ENCODE measurements around the gene MAL. TPM values are rescaled to one million over a fixed set of nuclear protein-coding genes. Genes with fewer than 3 reads are reported as not detected.

MAL gene
- total RNA-seq, 1 experiment from 2014 or later, result not detected

GRCh38 chr2:94992360-94992759, 33.1 kb upstream of the MAL start:
- ChIA-PET POLR2A (no interaction called here), CTCF (no interaction called here)
- H3K4me3 Mint-ChIP-seq (ENCODE audit: unreplicated experiment), result no peak overlapping the region
- no peaks in the 10 kb centered on the region for H3K36me3 ChIP-seq (ENCODE audit: control insufficient read depth, insufficient read depth, low read length)
- H3K4me1 Mint-ChIP-seq (ENCODE audit: low read depth, unreplicated experiment), result no peaks in the 10 kb centered on the region
- no peak for DNase-seq
- H3K36me3 Mint-ChIP-seq (ENCODE audit: insufficient read depth, unreplicated experiment), result no peaks in the 10 kb centered on the region
- peaks cover 29% of the 10 kb centered on the region for H3K27me3 Mint-ChIP-seq (ENCODE audit: insufficient read depth, unreplicated experiment)
- no peak for TF ChIP-seq CTCF (IDR thresholded peaks at IDR 0.05; ENCODE audit: insufficient read depth in 1 of 2, low read depth in 1 of 2, low read length in 1 of 2, severe bottlenecking in 1 of 2, unreplicated experiment in 1 of 2)
- no peak overlapping the region for H3K4me3 ChIP-seq (ENCODE audit: low read depth, low read length)
- H3K27me3 ChIP-seq (replicated peaks; ENCODE audit: control insufficient read depth, insufficient read depth, low read length), result no peaks in the 10 kb centered on the region; the same call in 1 of the 2 replicates
- no peaks in the 10 kb centered on the region for H3K9me3 Mint-ChIP-seq (ENCODE audit: unreplicated experiment)
- H3K4me1 ChIP-seq, result no peaks in the 10 kb centered on the region
- H3K27ac Mint-ChIP-seq (ENCODE audit: unreplicated experiment), result no peak overlapping the region
- intact Hi-C loops (cut with micrococcal nuclease; ENCODE audit: unreplicated experiment), result no loop called here
- BruUV-seq (replicated peaks), result no TSS peak
- no peaks in the 10 kb centered on the region for H3K9me3 ChIP-seq

- Histone ChIP-seq H3K36me3 (ENCODE audit: control insufficient read depth, insufficient read depth, low read length) (no peaks in the 10 kb centered on the region), H3K4me3 (ENCODE audit: low read depth, low read length) (no peak overlapping the region), H3K9me3 (no peaks in the 10 kb centered on the region), H3K27me3 (replicated peaks; ENCODE audit: control insufficient read depth, insufficient read depth, low read length) (no peaks in the 10 kb centered on the region; the same call in 1 of the 2 replicates), H3K4me1 (no peaks in the 10 kb centered on the region)
- TF ChIP-seq CTCF (IDR thresholded peaks at IDR 0.05; ENCODE audit: insufficient read depth in 1 of 2, low read depth in 1 of 2, low read length in 1 of 2, severe bottlenecking in 1 of 2, unreplicated experiment in 1 of 2), result no peak
- no peak for DNase-seq
- intact Hi-C loops (cut with micrococcal nuclease; ENCODE audit: unreplicated experiment), result no loop called here
- POLR2A ChIA-PET, result no interaction called here
- Mint-ChIP-seq H3K4me3 (ENCODE audit: unreplicated experiment) (no peak overlapping the region), H3K27ac (ENCODE audit: unreplicated experiment) (no peak overlapping the region), H3K9me3 (ENCODE audit: unreplicated experiment) (no peaks in the 10 kb centered on the region), H3K36me3 (ENCODE audit: insufficient read depth, unreplicated experiment) (no peaks in the 10 kb centered on the region), H3K27me3 (ENCODE audit: insufficient read depth, unreplicated experiment) (peaks cover 26% of the 10 kb centered on the region), H3K4me1 (ENCODE audit: low read depth, unreplicated experiment) (no peaks in the 10 kb centered on the region)
- CTCF ChIA-PET, result no interaction called here
- no TSS peak for BruUV-seq (replicated peaks)
These were observed 32.1 kb upstream of the MAL start for GRCh38 chr2:94993176-94994062.

GRCh38 chr2:94994063-94994913, 31.2 kb upstream of the MAL start:
- Mint-ChIP-seq H3K4me1 (ENCODE audit: low read depth, unreplicated experiment) (no peaks in the 10 kb centered on the region), H3K27me3 (ENCODE audit: insufficient read depth, unreplicated experiment) (peaks cover 22% of the 10 kb centered on the region), H3K9me3 (ENCODE audit: unreplicated experiment) (no peaks in the 10 kb centered on the region), H3K4me3 (ENCODE audit: unreplicated experiment) (no peak overlapping the region), H3K36me3 (ENCODE audit: insufficient read depth, unreplicated experiment) (no peaks in the 10 kb centered on the region), H3K27ac (ENCODE audit: unreplicated experiment) (no peak overlapping the region)
- Histone ChIP-seq H3K9me3 (no peaks in the 10 kb centered on the region), H3K4me3 (ENCODE audit: low read depth, low read length) (no peak overlapping the region), H3K4me1 (no peaks in the 10 kb centered on the region), H3K36me3 (ENCODE audit: control insufficient read depth, insufficient read depth, low read length) (no peaks in the 10 kb centered on the region), H3K27me3 (replicated peaks; ENCODE audit: control insufficient read depth, insufficient read depth, low read length) (no peaks in the 10 kb centered on the region; the same call in 1 of the 2 replicates)
- CTCF ChIA-PET, result no interaction called here
- TF ChIP-seq CTCF (IDR thresholded peaks at IDR 0.05; ENCODE audit: insufficient read depth in 1 of 2, low read depth in 1 of 2, low read length in 1 of 2, severe bottlenecking in 1 of 2, unreplicated experiment in 1 of 2), result no peak
- peak in 1 of 2 experiments; percentile 23 for DNase-seq
- POLR2A ChIA-PET, result no interaction called here
- intact Hi-C loops (cut with micrococcal nuclease; ENCODE audit: unreplicated experiment), result no loop called here
- BruUV-seq (replicated peaks), result no TSS peak

Measured in Caco-2 (cell line).